HCT116 (cell line): Measurements from ENCODE around the gene RNU1-1.
"Not testable (repeated sequence)": the region's sequence is repeated elsewhere in the genome, so short reads cannot be mapped to it uniquely, and the experiment has no call there.

ENCODE experiments used
- CTCF ChIP-seq, 3 experiments: fragments of 200-600 bp in 1 of 3; sonication (generic) in 1 of 3; IDR thresholded peaks in 2 of 3; conservative IDR thresholded peaks in 1 of 3; 2 replicates each; pipeline ENCODE4 v1.5.1; 2012 to 2017; ENCODE audit warnings: low read depth in 2 of 3, low read length in 2 of 3, antibody characterized with exemption in 1 of 3, borderline replicate concordance in 1 of 3, control low read depth in 1 of 3, mild to moderate bottlenecking in 1 of 3, mixed read lengths in 1 of 3, mixed run types in 1 of 3, moderate library complexity in 1 of 3; ENCODE audit not compliant: insufficient read depth in 1 of 3
- MAX ChIP-seq: IDR thresholded peaks from 2 replicates; pipeline ENCODE4 v1.6.1; 2012
- POLR2AphosphoS5 ChIP-seq: IDR thresholded peaks from 2 replicates; pipeline ENCODE4 v1.6.1; 2011; ENCODE audit warnings: mild to moderate bottlenecking, low read depth, low read length, moderate library complexity
- SP1 ChIP-seq: IDR thresholded peaks from 2 replicates; pipeline ENCODE4 v1.6.1; 2012; ENCODE audit warnings: low read depth
- ZNF274 ChIP-seq: fragments of 200-500 bp; sonication (Bioruptor generic); IDR thresholded peaks from 2 replicates; pipeline ENCODE4 v1.6.1; 2014; ENCODE audit warnings: mild to moderate bottlenecking, low read depth, low read length, inconsistent platforms

GRCh38 chr1:16534829-16535456 is 20.9 kb upstream of the RNU1-1 start:
- TF ChIP-seq MAX; CTCF (IDR thresholded peaks at IDR 0.05 in 2 of 3, conservative IDR thresholded peaks at IDR 0.05 in 1 of 3; ENCODE audit: borderline replicate concordance in 1 of 3, insufficient read depth in 1 of 3, low read depth in 2 of 3, low read length in 2 of 3); POLR2AphosphoS5; ZNF274; SP1: not testable (repeated sequence)
